HG02884 (cell line): Measurements from ENCODE around the gene FAM53B.
A peak's percentile ranks its signal among the peaks of the same experiment; 100 is the strongest.

Experiments used
- ATAC-seq: cut with Tn5 transposase; IDR thresholded peaks from one replicate; pipeline ENCODE4 v1.9.1; 2021; ENCODE audit warnings: mild to moderate bottlenecking, moderate library complexity; ENCODE audit not compliant: unreplicated experiment

The FAM53B gene

GRCh38 chr10:124742413-124743190 is 1.6 kb downstream of the FAM53B start:
- ATAC-seq = no peak

GRCh38 chr10:124741922-124742412 is 2.2 kb downstream of the FAM53B start:
- ATAC-seq = no peak

- ATAC-seq = peak; percentile 35
Measured at GRCh38 chr10:124741281-124741921, 2.8 kb downstream of the FAM53B start.

GRCh38 chr10:124740369-124741280 is 3.6 kb downstream of the FAM53B start:
- ATAC-seq = no peak

- no peak for ATAC-seq
Measured at GRCh38 chr10:124739986-124740368, 4.2 kb downstream of the FAM53B start.

- ATAC-seq = no peak
Measured at GRCh38 chr10:124739119-124739921, 4.9 kb downstream of the FAM53B start.

GRCh38 chr10:124738441-124738840 is 5.7 kb downstream of the FAM53B start:
- no peak for ATAC-seq

GRCh38 chr10:124737708-124738107 is 6.5 kb downstream of the FAM53B start:
- no peak for ATAC-seq

GRCh38 chr10:124737221-124737620 is 7.0 kb downstream of the FAM53B start:
- ATAC-seq = no peak

- ATAC-seq = no peak
Measured at GRCh38 chr10:124736491-124737136, 7.6 kb downstream of the FAM53B start.

GRCh38 chr10:124735491-124736286 is 8.5 kb downstream of the FAM53B start:
- no peak for ATAC-seq

- ATAC-seq = no peak
Measured at GRCh38 chr10:124734311-124735166, 9.6 kb downstream of the FAM53B start.

GRCh38 chr10:124733571-124734245 is 10.5 kb downstream of the FAM53B start:
- no peak for ATAC-seq

GRCh38 chr10:124732931-124733570 is 11.1 kb downstream of the FAM53B start:
- peak; percentile 67 for ATAC-seq

- ATAC-seq = no peak
Measured at GRCh38 chr10:124731551-124731950, 12.6 kb downstream of the FAM53B start.

GRCh38 chr10:124730790-124731189 is 13.4 kb downstream of the FAM53B start:
- no peak for ATAC-seq
